Hematopoietic multipotent progenitor cell treated with erythropoietin and hydrocortisone succinate and interleukin-3 and kit ligand, for 8 days (in vitro differentiated cells): ENCODE results near the gene TNC.

ENCODE experiments used
- DNase-seq: peaks from one replicate; pipeline ENCODE4 v3.0.0-alpha.2; 2015

The TNC gene

GRCh38 chr9:115117999-115118878 lies at the start of gene TNC:
Gene TNC (minus strand): TSS chr9:115118157. CDS start chr9:115091018, 27,139 bp downstream.
- no peak for DNase-seq

GRCh38 chr9:115167175-115167574 lies 49.2 kb upstream of the TNC start:
- DNase-seq: no peak

- no peak for DNase-seq
These were observed 47.3 kb upstream of the TNC start for GRCh38 chr9:115165233-115165632.

- no peak for DNase-seq
These were observed 46.6 kb upstream of the TNC start for GRCh38 chr9:115164511-115164974.

- no peak for DNase-seq
These were observed 45.0 kb upstream of the TNC start for GRCh38 chr9:115162946-115163345.

GRCh38 chr9:115161446-115161845 lies 43.5 kb upstream of the TNC start:
- no peak for DNase-seq

GRCh38 chr9:115158661-115159481 lies 40.9 kb upstream of the TNC start:
- DNase-seq: no peak

DNA sequence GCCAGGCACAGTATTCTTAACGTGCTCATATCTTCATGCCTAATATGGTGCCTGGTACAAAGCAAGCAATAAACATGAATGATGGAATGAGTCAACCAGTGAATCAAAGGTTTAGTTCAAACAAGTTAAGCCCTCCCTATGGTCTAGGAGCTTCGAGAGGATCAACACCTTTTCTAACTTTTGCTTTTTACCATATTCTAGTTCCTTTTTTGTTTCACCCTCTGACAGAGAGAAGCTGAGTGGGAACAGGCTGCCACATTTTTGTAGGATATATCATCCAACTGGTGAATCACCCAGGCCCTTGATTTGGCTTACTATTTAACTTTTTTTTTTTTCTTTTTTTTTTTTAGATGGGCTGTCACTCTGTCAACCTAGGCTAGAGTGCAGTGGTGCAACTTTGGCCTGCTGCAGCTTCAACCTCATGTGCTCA lies 39.3 kb upstream of the TNC start:
- DNase-seq: no peak

DNA sequence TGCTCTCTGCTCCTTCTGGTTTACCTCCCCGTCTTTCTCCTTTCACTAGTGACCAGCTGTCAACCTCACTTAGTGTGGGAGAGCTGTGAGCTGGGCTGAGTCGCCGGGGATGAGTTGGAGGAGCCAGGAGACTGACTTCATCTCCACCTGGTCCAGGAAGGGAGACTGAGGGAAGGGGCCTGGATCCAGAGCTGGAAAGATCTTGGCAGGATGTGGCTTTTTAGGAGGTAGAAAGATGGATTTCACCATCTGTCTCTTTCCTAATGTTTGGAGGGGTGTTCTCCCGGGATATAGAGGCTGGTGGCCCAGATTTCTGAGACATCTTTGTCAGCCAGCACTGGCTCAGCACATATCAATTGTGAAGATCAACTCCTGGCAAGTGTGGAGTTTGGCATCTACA lies 37.1 kb upstream of the TNC start:
- DNase-seq: no peak

DNA sequence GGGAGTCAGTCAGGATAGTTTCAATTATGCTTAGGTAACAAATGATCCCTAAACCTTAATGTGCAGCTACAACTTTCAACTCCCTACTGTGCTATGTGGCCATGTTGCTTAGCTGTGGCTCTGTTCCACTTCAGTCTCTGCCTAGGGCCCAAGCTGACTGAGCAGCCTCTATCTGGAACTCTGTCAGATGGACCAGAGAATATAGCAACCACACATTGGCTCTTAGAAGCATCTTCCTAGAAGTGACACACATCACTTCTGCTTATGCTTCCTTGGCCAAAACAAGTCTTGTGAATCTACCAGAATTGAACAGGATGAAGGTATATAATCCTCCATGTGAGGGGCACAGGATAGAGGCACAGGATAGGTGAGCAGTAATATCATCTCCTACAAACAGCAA lies 36.7 kb upstream of the TNC start:
- DNase-seq: no peak

DNA sequence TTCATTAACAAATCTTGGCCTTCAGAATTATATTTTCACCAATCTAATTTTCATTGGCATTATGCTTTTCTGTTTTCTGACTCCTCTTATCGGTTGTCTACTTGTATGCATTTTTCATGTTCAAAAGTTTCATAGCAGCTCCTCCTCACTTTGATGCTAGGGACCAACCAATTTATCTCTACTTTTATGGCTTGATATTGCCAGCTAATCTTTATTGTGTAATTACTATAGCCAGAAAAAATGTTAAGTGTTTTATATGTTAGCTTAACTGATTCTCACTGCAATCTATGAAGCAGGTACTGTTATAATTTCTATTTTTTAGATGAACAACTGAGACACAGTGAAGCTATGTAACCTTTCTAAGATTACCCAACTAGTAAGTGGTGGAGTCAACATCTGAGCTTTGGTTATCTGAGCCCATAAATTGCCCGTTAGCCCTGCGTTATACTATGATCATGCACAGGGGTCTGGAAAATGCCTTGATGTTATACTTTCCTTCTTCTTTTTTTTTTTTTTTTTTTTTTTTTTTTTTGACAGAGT lies 34.4 kb upstream of the TNC start:
- DNase-seq: no peak

GRCh38 chr9:115148721-115149120 lies 30.8 kb upstream of the TNC start:
- DNase-seq: no peak

- DNase-seq: no peak
These were observed 28.6 kb upstream of the TNC start for GRCh38 chr9:115146581-115147021.

DNA sequence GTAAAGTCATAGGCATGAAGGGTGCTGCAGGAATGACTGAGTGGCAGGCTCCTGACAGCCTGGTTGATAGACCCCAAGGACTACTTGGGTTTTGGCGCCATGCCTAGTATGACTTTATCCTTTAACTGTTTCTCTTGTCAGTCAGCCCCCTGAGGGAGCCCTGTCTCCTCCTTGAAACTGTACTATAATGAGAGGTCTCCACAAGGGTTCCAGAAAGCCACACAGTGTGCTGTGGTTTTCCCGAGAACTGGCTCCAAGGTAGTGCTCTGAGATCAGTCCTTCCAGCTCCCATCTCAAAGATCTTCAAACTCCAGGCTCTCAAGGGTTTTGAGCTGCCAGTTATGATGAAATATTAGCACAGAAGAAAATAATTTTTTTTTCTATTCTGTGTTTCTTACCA lies 26.7 kb upstream of the TNC start:
- DNase-seq: no peak

DNA sequence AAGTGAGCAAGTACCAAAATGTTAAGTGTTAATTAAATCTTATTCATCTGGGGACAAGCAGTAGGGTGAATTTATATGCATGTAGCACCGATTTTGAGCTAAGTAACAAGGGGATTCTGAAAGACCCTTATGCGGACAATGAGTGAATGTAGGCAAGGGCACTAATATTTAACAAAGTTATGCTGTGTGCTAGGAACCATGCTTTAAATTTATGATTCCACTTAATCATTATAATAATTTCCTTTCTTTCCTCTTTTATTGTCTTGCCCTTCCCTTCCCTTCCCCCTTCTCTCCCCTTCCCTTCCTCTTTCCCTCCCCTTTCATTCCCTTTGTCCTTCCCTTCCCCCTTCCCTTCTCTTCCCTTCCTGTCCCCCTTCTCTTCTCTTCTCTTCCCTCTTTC lies 25.7 kb upstream of the TNC start:
- DNase-seq: no peak

GRCh38 chr9:115142517-115143270 lies 24.7 kb upstream of the TNC start:
- DNase-seq: no peak

- no peak for DNase-seq
These were observed 24.1 kb upstream of the TNC start for GRCh38 chr9:115142090-115142489.

DNA sequence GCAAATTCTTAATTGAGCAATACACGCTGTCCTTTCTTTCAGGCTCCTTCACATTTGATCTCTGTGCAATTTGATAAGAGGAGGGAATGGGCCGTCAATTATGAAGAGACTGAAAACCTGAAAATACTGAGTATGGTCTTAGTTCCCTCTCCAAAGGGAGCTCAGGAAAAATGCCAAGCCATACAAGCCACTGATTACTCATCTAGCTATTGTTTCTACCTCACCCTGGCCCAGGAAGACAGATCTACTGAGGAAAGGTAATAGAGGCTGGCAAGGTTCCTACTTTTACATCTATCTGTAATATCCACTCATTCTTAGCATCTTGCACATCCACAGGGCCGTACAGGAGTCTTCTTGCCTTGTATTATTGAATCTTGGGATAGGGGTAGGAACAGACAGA lies 23.7 kb upstream of the TNC start:
- no peak for DNase-seq

GRCh38 chr9:115138151-115138550 lies 20.2 kb upstream of the TNC start:
- DNase-seq: no peak

GRCh38 chr9:115137526-115137925 lies 19.6 kb upstream of the TNC start:
- DNase-seq: no peak

DNA sequence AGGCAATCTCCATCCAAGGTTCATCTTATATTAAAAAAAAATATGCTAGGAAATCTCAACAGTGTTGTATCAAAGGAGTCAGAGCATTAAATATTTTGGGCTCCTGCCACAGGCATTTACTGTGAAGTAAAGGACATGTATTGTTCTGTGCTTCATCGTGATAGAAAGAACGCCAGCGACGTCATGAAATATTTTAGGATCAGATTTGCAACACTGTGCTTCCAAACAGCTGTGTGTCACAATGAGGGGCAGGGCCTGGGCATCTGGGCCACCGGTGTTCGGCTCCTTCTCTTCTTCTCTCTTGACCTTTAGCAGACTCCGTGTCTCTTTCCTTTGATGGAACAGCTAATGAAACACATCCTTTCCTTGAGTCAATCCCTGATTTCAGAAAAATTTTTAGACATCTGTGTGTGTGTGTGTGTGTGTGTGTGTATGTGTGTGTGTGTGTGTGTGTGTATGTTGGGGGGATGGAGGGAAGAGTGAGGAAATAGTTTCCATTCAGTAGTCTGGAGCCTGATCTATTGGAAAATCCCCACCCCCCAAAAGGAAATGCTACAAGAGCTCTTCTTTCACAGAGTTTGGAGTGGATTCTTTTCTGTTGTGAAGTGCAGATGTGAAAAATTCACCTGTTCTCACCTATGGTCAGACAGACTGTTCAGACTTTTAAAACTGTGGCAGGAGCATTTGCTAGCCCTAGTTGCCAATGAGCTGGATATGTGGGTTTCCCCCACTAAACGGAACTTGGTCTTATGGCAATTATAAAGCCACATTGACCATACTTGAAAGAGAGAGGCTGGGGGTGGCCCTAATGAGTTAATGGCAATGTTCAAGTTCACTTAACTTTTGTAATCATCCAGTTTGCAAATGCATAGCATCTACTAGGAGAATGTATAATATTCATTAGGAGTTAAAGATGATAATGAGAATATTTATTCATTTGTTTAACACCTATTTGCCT lies 18.1 kb upstream of the TNC start:
- DNase-seq: no peak

DNA sequence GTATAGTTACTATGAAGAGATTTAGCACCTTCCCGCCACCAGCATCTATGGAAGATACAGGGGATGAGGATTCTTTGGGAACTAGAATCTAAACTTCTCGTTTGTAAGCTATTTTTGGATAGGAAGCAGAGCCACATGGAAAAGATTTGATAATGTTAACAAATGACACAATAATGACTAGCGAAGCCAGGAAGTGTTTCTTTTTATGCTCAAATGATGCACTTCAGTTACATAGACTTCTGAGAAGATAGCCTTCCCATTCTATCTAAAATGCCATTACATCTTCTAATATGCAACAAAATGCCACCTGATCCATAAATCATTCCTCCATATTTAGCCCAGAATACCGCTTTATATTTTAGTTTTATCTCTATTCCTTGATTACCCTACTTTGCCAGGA lies 17.0 kb upstream of the TNC start:
- DNase-seq: no peak
